G401 (cell line): ENCODE data around the gene LRIG1. TPM values are rescaled to one million over a fixed set of nuclear protein-coding genes. Genes with fewer than 3 reads are reported as not detected.

Experiments used
- DNase-seq: peaks from one replicate; pipeline ENCODE4 v3.0.0-alpha.2; 2015; ENCODE audit warnings: low spot score
- in situ Hi-C: cut with HindIII; loops from 2 replicates; pipeline ENCODE4 v1.10.0; 2016; ENCODE audit warnings: low sequenced_read_pairs, mixed read lengths
- total RNA-seq: library from RNA; depleted of rRNA; stranded (reverse); fragments of >200 nt; shearing (Covaris generic); gene quantifications from 2 replicates; pipeline ENCODE4 v1.2.3, GENCODE V29; 2014

LRIG1 gene
- total RNA-seq, 1 experiment from 2014 or later = 1.7 TPM

- in situ Hi-C loops = no loop called here
- DNase-seq = no peak
Observed at GRCh38 chr3:66507423-66508260, 6.8 kb upstream of the LRIG1 start.

GRCh38 chr3:66506154-66506553, 5.3 kb upstream of the LRIG1 start:
- DNase-seq = no peak
- in situ Hi-C loops = no loop called here

GRCh38 chr3:66504850-66505641, 4.2 kb upstream of the LRIG1 start:
- no peak for DNase-seq
- in situ Hi-C loops = no loop called here

DNA sequence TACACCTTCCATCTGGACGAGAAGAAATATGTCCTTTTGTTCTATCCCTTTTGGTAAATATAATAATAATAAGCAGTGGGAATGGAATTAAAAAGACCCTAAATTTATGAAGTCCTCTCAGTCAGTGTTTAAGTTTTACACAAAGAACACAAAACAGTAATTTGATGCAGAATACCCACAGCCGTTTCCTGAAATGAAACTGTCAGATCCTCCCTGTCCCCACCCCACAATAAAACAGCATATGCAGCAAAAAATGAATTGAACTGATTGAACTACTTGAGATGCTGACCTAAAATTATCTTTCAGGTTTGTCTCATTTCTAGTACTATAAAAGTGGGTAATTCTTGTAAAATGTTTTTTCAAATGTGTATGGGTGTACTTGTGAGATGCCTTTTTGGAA, 2.2 kb upstream of the LRIG1 start:
- no peak for DNase-seq
- in situ Hi-C loops = no loop called here

GRCh38 chr3:66502245-66502874, 1.5 kb upstream of the LRIG1 start:
- no peak for DNase-seq
- in situ Hi-C loops = no loop called here

GRCh38 chr3:66501483-66502244, 842 bp upstream of the LRIG1 start:
- in situ Hi-C loops = no loop called here
- no peak for DNase-seq

DNA sequence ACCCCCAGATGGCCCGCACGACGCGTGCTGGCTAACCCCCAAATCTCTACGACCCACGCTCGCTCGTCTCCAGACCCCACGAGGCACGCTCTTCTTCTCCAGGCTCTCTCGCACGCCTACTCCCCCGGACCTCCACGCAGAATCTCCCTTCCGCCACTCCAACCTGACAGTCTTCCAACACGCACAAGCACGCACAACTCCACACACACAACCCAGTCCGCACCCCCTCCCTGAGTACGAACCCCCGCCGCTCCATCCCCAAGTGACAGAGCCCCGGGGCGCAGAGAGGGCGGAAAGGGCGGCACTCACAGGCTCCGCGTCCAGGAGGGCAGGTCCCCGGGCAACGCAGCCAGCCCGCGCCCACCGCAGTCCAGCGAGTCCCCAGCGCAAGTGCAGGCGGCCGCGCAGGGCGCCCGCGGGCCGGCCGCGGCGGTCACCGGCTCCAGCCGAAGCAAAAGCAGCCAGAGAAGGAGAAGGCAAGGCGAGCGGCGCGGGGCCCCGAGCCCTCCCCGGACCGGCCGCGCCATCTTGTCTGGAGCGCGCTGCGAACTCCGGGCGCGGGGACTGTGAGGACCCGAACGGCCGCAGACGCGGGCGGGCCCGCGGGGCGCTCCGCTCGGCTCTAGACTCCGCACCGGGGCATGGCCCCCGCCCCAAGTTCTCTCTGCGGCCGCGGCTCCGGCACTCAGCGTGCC, 794 bp downstream of the LRIG1 start:
- in situ Hi-C loops = no loop called here
- DNase-seq = peak; percentile 47

- DNase-seq = peak; percentile 53
- in situ Hi-C loops = no loop called here
Observed at GRCh38 chr3:66498687-66499621, 1.9 kb downstream of the LRIG1 start.

- in situ Hi-C loops = no loop called here
- peak; percentile 36 for DNase-seq
Observed at GRCh38 chr3:66497985-66498671, 2.7 kb downstream of the LRIG1 start.

DNA sequence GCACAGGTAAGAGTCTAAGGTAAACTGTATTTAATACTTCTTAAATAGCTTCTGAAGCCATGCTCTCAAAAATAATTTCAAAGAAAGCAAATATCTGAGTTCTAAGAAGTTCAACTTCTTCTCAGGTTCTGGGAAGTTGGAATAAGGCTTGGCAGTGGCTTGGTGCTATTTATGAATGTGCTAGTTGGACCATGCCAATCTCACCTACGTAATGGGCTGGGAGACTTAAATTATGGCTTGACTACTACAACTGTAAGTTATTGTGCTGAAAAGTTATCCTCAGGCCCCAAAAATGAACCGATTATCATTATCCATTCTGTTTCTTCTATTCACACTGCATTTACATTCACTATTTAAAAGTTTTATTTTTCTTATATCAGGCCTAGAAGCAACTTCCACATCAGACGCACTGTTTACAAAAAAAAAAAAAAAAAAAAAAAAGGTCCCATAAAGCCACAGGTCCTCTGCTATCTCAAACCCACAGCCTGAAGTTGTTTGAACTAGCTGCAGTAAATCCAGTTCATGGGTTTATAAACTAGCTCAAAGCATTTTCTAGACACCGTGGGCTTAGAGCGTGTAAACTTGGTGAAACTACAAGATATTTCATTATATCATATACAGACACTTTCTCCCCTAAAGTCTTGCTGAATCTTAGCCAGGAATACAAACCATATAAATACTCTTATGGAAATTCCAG, 3.4 kb downstream of the LRIG1 start:
- DNase-seq = no peak
- in situ Hi-C loops = no loop called here

GRCh38 chr3:66496746-66497145, 4.1 kb downstream of the LRIG1 start:
- in situ Hi-C loops = no loop called here
- no peak for DNase-seq

GRCh38 chr3:66496301-66496700, 4.5 kb downstream of the LRIG1 start:
- in situ Hi-C loops = no loop called here
- no peak for DNase-seq

DNA sequence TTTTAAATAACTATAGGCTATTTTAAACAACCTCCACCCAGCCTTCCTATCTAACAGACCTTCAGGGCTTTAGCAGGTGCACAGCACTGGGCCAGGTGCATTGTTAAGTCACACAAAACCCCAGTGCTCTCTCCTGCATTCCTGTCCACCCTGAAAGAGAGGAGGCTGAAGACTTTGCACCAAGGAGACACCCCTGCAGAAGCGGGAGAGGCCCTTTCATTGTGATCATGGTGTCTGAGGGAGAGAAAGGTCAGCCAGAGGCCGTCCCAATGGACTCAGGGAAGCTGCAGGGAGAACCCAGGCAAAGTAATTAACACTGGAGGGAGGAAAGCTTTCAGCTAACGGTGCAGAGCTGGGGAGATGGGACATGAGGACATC, 5.2 kb downstream of the LRIG1 start:
- DNase-seq = no peak

DNA sequence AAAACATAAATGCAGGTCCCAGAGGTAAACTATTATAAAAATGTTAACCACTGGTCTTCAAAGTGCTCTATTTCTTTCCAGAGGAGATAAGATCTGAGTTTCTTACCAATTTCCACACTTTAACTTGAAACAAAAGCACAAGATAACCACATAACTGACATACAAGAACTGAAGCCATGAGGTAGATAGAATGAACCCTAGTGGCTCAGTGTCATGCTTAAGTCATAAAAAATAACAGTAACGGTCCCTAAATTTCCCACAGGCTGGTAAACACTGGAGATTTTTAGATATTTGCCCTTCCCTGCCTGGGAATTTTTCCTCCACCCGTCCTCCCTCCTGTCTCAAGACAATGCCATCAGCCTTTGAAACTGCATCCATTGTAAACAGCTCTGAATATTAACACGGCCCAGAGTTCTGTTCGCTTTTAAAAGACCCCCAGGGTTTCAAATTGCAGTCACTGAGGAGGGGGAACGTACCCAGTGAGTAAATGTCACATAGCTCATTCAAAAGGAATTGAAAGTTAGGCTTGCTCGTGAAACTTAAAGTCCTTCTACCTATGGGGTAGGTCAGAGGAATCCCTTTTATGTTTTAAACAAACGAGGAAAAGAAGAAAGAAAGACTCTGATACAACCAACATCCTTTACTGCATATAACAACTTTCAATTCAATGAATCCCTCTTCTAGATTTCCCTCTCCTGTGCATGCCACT, 5.7 kb downstream of the LRIG1 start:
- in situ Hi-C loops = no loop called here
- DNase-seq = no peak

More for the DNA sequence above, 5.2 kb downstream of the LRIG1 start:
- in situ Hi-C loops = no loop called here

DNA sequence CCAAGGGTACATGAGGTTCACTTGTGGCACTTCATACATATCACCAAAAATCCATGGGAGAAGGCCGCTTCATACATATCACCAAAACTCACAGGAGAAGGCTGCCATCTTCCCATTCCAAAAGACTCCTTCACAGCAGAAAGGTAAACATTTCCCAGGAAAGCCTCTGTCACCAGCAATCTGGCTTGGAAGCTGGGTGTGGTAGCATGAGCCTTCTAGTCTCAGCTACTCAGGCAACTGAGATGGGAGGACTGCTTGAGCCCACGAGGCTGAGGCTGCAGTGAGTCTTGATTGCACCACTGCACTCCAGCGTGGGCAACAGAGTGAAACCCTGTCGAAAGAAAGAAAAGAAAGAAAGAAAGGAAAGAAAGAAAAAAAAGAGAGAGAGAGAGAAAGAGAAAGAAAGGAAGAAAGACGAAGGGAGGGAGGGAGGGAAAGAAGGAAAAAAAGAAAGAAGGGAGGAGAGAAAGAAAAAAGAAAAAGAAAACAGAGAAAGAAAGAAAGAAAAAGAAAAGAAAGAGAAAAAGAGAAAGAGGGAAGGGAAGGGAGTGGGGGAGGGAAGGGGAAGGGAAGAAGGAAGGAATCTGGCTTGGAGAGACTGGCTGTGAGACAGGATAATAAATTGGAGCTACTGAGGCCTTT, 7.2 kb downstream of the LRIG1 start:
- in situ Hi-C loops = no loop called here
- DNase-seq = no peak

GRCh38 chr3:66492672-66493071, 8.2 kb downstream of the LRIG1 start:
- no peak for DNase-seq
- in situ Hi-C loops = no loop called here
